Suprapubic skin (tissue), 4 donors: Measurements from ENCODE around the gene HMX3.

ENCODE experiments used
- CTCF ChIP-seq, 2 donors: fragments of 200-600 bp in 1 of 2; fragments of 450-650 bp in 1 of 2; sonication (generic) in 1 of 2; IDR thresholded peaks; one replicate each; pipeline ENCODE4 v1.5.1; 2016 to 2019; ENCODE audit warnings: antibody characterized with exemption in 2 of 2, mild to moderate bottlenecking in 1 of 2, moderate library complexity in 1 of 2
- POLR2A ChIP-seq, 2 donors: fragments of 450-650 bp; IDR thresholded peaks; one replicate each; pipeline ENCODE4 v1.6.1; 2017; ENCODE audit warnings: antibody characterized with exemption in 2 of 2, mild to moderate bottlenecking in 2 of 2, moderate library complexity in 2 of 2
- POLR2AphosphoS5 ChIP-seq, 3 donors: sonication (generic); formaldehyde crosslinking; IDR thresholded peaks; one replicate each; pipeline ENCODE4 v1.6.1; 2017; ENCODE audit warnings: antibody characterized with exemption in 3 of 3

- no peak for TF ChIP-seq CTCF (IDR thresholded peaks at IDR 0.05)
- TF ChIP-seq POLR2A (IDR thresholded peaks at IDR 0.05), result no peak
- no peak for TF ChIP-seq POLR2AphosphoS5 (IDR thresholded peaks at IDR 0.05)
These were observed 15.4 kb downstream of the HMX3 start for GRCh38 chr10:123150986-123151736.
